Transverse colon (tissue), 4 donors: Measurements from ENCODE around the gene MSH4. TPM values are rescaled to one million over a fixed set of nuclear protein-coding genes. Genes with fewer than 3 reads are reported as not detected.

Experiments used
- DNase-seq: peaks from one replicate; pipeline ENCODE4 v3.0.0-alpha.2; 2019
- H3K27ac ChIP-seq, 4 donors: fragments of 200-600 bp; sonication (generic); 2 replicates each; pipeline ENCODE4 v1.5.1; 2016 to 2018; ENCODE audit warnings: inconsistent platforms in 4 of 4
- H3K27me3 ChIP-seq: fragments of 200-600 bp; sonication (generic); 2 replicates; pipeline ENCODE4 v1.5.1; 2017; ENCODE audit warnings: inconsistent platforms
- H3K36me3 ChIP-seq, 4 donors: fragments of 200-600 bp; sonication (generic); 2 replicates each; pipeline ENCODE4 v1.5.1; 2017 to 2019; ENCODE audit warnings: inconsistent platforms in 4 of 4
- H3K4me1 ChIP-seq, 4 donors: fragments of 200-600 bp; sonication (generic); 2 replicates each; pipeline ENCODE4 v1.5.1; 2017 to 2020; ENCODE audit warnings: inconsistent platforms in 4 of 4
- H3K4me3 ChIP-seq, 4 donors: fragments of 200-600 bp; sonication (generic); 1 replicate in 1 of 4; 2 replicates in 3 of 4; pipeline versions ENCODE4 v1.5.1 to v1.6.1; 2017 to 2019; ENCODE audit warnings: inconsistent platforms in 4 of 4
- H3K9me3 ChIP-seq, 2 donors: fragments of 200-600 bp; sonication (generic); 2 replicates each; pipeline ENCODE4 v1.5.1; 2017 to 2019; ENCODE audit warnings: inconsistent platforms in 2 of 2
- CTCF ChIP-seq, 5 experiments: fragments of 200-600 bp in 3 of 5; fragments of 450-650 bp in 2 of 5; sonication (generic) in 3 of 5; IDR thresholded peaks; 1 replicate in 2 of 5; 2 replicates in 3 of 5; pipeline ENCODE4 v1.5.1; 2016 to 2017; ENCODE audit warnings: antibody characterized with exemption in 5 of 5, inconsistent platforms in 3 of 5, mild to moderate bottlenecking in 2 of 5, moderate library complexity in 1 of 5
- EP300 ChIP-seq: sonication (generic); formaldehyde crosslinking; IDR thresholded peaks from one replicate; pipeline ENCODE4 v1.6.1; 2017; ENCODE audit warnings: antibody characterized with exemption, low read depth
- POLR2A ChIP-seq: fragments of 450-650 bp; IDR thresholded peaks from one replicate; pipeline ENCODE4 v1.6.1; 2016; ENCODE audit warnings: antibody characterized with exemption, mild to moderate bottlenecking, moderate library complexity
- POLR2AphosphoS5 ChIP-seq, 3 donors: sonication (generic); formaldehyde crosslinking; IDR thresholded peaks; one replicate each; pipeline ENCODE4 v1.6.1; 2016; ENCODE audit warnings: antibody characterized with exemption in 3 of 3
- WGBS, 2 donors: methylation state at CpG; one replicate each; pipeline ENCODE4 v1.1.5; 2018; ENCODE audit warnings: low coverage in 1 of 2; 5-methylcytosine and 5-hydroxymethylcytosine counted together
- in situ Hi-C, 4 donors: fragments of 200-750 bp; cut with MboI; loops; one replicate each; pipeline versions ENCODE4 v1.15.0 to v1.15.1; 2017; ENCODE audit warnings: low sequenced_read_pairs in 3 of 4, low pct_ligation_motif_present in 1 of 4, low pct_unique_long_range_greater_than_20kb in 1 of 4
- intact Hi-C: fragments of 100-400 bp; cut with DNase I; formaldehyde crosslinking; loops from one replicate; pipeline ENCODE4 v1.15.1; 2023; ENCODE audit warnings: low total_unique reads
- total RNA-seq, 4 donors: library from RNA; depleted of rRNA; stranded (reverse); fragments of >200 nt; gene quantifications; one replicate each; pipeline ENCODE4 v1.1.0, GENCODE V29; 2016

MSH4 gene
- total RNA-seq, 4 donors from 2014 or later = 0.20 to 0.48 TPM; not detected in 2

DNA sequence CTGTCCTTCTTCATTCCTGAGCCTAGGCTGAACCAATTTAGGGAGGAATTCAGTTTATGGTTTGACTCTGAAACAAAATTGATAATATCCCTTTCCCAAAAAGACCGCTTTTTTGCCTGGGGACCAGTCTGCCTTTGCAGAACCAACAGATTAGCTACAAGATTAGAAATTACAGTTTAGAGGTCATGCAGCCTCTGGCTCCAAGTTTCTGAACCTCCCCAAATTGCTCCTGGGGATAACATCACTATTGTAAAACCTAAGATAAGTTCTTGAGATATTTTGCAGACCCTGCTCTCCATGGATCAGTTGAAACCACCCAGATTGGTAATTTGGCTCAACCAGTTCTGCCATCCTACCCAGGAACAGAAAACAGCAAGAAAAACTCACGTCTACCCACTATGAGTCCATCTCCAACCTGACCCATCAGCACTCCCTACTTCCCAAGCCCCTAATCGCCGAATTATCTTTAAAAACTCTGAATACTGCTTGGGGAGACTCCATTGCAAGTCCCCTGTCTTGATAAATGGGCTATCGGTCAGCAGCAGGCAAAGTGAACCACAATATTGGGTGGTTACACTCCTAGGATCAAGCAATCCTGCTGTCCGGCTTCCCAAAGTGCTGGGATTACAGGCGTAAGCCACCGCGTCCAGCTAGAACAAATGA is 11.2 kb upstream of the MSH4 start:
- Histone ChIP-seq H3K27ac (peak overlapping the region; percentile 89 to 91 (median 90)), H3K9me3 (no peaks in the 10 kb centered on the region), H3K36me3 (no peaks in the 10 kb centered on the region), H3K27me3 (no peaks in the 10 kb centered on the region), H3K4me3 (peak overlapping the region; percentile 17 to 80 (median 62)), H3K4me1 (peaks cover 28 to 44% (median 39%) of the 10 kb centered on the region in 4 donors)
- in situ Hi-C loops (loop anchor here in 1 of 4 donors (10.0 kb wide), 1 partner anchor 61 kb away; the partner anchor contains the start of gene ACADM), intact Hi-C loops (no loop called here)
- TF ChIP-seq CTCF (IDR thresholded peaks at IDR 0.05) (no peak), EP300 (no peak), POLR2AphosphoS5 (IDR thresholded peaks at IDR 0.05) (no peak), POLR2A (no peak)
- 6 to 10% methylated on average over 3 to 9 of the region's 9 CpGs for WGBS, 2 donors
- no peak for DNase-seq

DNA sequence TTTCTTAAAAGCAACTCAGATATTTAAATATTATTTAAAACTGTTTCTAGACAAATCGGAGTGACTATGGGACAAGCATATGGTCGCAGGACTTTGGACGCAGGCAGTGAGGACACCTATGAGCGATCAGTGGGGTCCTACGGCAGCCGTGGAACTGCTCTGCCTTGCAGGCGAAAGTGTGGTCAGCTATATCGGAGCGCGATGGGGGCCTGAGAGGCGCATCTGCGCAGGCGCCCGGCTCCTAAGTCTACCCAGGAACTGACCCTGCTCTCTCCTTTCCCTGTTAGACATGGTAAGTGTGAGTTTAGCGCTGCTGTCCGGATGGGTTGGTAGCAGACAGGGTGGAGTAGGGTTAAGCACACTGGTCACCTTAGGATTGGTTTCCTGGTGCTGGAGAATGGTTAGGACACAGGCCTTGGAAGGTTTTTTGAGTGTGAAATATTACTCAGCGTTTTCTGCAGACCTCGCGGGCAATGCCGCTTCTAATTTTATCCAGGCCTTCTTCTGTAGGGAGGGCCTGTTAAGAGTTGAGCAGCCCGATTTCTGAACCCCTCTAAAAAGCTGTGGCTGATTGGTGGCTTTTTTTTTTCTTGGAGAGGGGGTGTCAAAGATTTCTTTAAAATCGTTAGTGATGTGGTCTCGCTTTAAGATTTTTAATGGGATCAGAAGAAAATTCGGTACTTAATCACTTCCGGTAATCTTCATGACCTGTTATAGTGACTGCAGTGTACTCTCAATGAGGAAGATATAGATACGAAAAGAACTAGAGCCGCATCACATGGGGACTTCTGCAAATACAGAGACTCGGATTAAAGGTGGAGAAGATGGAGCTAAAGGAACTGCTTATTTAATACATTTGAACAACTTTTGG is 10.5 kb upstream of the MSH4 start, which contains the start of gene RABGGTB:
RABGGTB (plus strand) TSS at position 274 of the 871 bp plus-strand sequence; CDS start at position 290, 16 bp downstream.
- Histone ChIP-seq H3K36me3 (peaks cover 0 to 1% (median 0%) of the 10 kb centered on the region in 4 donors), H3K4me3 (peak within 1 kb of the TSS; percentile 27 to 80 (median 62)), H3K27me3 (no peaks in the 10 kb centered on the region), H3K9me3 (no peaks in the 10 kb centered on the region), H3K4me1 (peaks cover 33 to 52% (median 46%) of the 10 kb centered on the region in 4 donors), H3K27ac (peak within 1 kb of the TSS; percentile 89 to 91 (median 90))
- peak in 1 of 5 experiments; percentile 9 for TF ChIP-seq CTCF (IDR thresholded peaks at IDR 0.05)
- TF ChIP-seq POLR2AphosphoS5 (IDR thresholded peaks at IDR 0.05) = peak; percentile 96 to 98 (median 97)
- no peak for TF ChIP-seq EP300
- peak; percentile 95 for TF ChIP-seq POLR2A
- in situ Hi-C loops = loop anchor here in 1 of 4 donors (10.0 kb wide), 1 partner anchor 61 kb away; the partner anchor contains the start of gene ACADM
- WGBS, 2 donors = 0% methylated on average over 7 to 28 of the region's 28 CpGs
- intact Hi-C loops = no loop called here
- peak; percentile 97 for DNase-seq

DNA sequence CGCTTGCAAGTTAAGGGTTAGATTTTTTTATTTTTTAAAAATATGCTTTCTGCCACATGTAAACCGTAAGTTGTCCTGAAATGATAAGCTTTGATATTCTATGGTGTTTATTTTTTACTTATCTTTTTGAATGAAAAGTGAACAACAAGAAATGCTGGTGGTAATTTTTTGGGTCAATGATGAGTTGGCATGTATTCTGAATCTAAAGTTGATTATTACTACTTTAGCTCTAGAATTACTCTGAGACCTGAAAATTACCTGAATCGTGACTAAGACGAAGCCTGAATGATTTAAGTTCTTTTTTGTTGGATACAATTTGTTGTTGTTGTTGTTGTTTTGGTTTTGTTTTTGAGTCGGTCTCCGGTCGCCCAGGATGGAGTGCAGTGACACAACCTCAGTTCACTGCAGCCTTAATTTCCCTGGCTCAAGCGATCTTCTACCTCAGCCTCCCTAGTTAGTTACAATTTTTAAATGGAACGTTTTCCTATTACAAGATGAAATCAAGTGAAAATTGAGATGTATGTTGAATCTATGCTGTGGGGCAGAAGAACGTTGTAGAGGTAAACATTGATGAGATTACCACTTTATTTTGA is 9.7 kb upstream of the MSH4 start:
- Histone ChIP-seq H3K9me3 (no peaks in the 10 kb centered on the region), H3K36me3 (peaks cover 0 to 9% (median under 1%) of the 10 kb centered on the region in 4 donors), H3K4me1 (peaks cover 33 to 58% (median 49%) of the 10 kb centered on the region in 4 donors), H3K4me3 (peak overlapping the region; percentile 27 to 80 (median 62)), H3K27ac (peak overlapping the region; percentile 89 to 91 (median 90)), H3K27me3 (no peaks in the 10 kb centered on the region)
- in situ Hi-C loops (loop anchor here in 1 of 4 donors (10.0 kb wide), 1 partner anchor 62 kb away; the partner anchor contains the start of gene ACADM), intact Hi-C loops (no loop called here)
- TF ChIP-seq CTCF (IDR thresholded peaks at IDR 0.05) (no peak), EP300 (no peak)
- 1 to 3% methylated on average over 10 of the region's 10 CpGs for WGBS, 2 donors
- no peak for DNase-seq
